CD4-positive, alpha-beta T cell treated with Interleukin-1 beta for 1 hour (primary cell): Measurements from ENCODE around the gene HDLBP.
"Not testable (repeated sequence)": the region's sequence is repeated elsewhere in the genome, so short reads cannot be mapped to it uniquely, and the experiment has no call there.

Source experiments
- DNase-seq, 2 donors: peaks; one replicate each; pipeline ENCODE4 v3.0.0-alpha.2; 2020 to 2022

The HDLBP gene

GRCh38 chr2:241334813-241335212, 19.3 kb upstream of the HDLBP start:
- DNase-seq, result no peak

GRCh38 chr2:241330616-241330981, 15.1 kb upstream of the HDLBP start:
- no peak for DNase-seq

GRCh38 chr2:241329669-241330615, 14.5 kb upstream of the HDLBP start:
- no peak for DNase-seq

GRCh38 chr2:241325257-241325656, 9.8 kb upstream of the HDLBP start:
- DNase-seq, result no peak

- DNase-seq, result no peak
Measured at GRCh38 chr2:241324775-241325174, 9.3 kb upstream of the HDLBP start.

GRCh38 chr2:241323778-241324177, 8.3 kb upstream of the HDLBP start:
- DNase-seq, result no peak

GRCh38 chr2:241321886-241322285, 6.4 kb upstream of the HDLBP start:
- DNase-seq, result no peak

- DNase-seq, result no peak
Measured at GRCh38 chr2:241321033-241321432, 5.6 kb upstream of the HDLBP start.

- DNase-seq, result no peak
Measured at GRCh38 chr2:241320394-241320793, 4.9 kb upstream of the HDLBP start.

- not testable (repeated sequence) for DNase-seq
Measured at GRCh38 chr2:241318830-241319229, 3.4 kb upstream of the HDLBP start.

- no peak for DNase-seq
Measured at GRCh38 chr2:241317391-241317790, 1.9 kb upstream of the HDLBP start.

- DNase-seq, result no peak
Measured at GRCh38 chr2:241316825-241317224, 1.4 kb upstream of the HDLBP start.

GRCh38 chr2:241315879-241316631, 583 bp upstream of the HDLBP start, which contains the start of gene SEPTIN2:
SEPTIN2 (plus strand) TSS chr2:241315925; CDS start chr2:241324233, 8,308 bp downstream.
- DNase-seq, result peak; percentile 83 to 86

- DNase-seq, result no peak
Measured at GRCh38 chr2:241314226-241315092, 1.0 kb downstream of the HDLBP start.

GRCh38 chr2:241313543-241314095, 1.9 kb downstream of the HDLBP start:
- DNase-seq, result no peak

GRCh38 chr2:241312082-241312481, 3.4 kb downstream of the HDLBP start:
- DNase-seq, result no peak

GRCh38 chr2:241310917-241311566, 4.4 kb downstream of the HDLBP start:
- no peak for DNase-seq

- DNase-seq, result peak; percentile 65 to 69
Measured at GRCh38 chr2:241309684-241310117, 5.8 kb downstream of the HDLBP start.

- DNase-seq, result no peak
Measured at GRCh38 chr2:241308832-241309500, 6.5 kb downstream of the HDLBP start.

- DNase-seq, result no peak
Measured at GRCh38 chr2:241308267-241308666, 7.2 kb downstream of the HDLBP start.

GRCh38 chr2:241307055-241307454, 8.4 kb downstream of the HDLBP start:
- DNase-seq, result no peak
